Colonic mucosa (tissue), 4 donors: Measurements from ENCODE around the gene HOTAIR. TPM values are rescaled to one million over a fixed set of nuclear protein-coding genes. Genes with fewer than 3 reads are reported as not detected.
A peak's percentile ranks its signal among the peaks of the same experiment; 100 is the strongest.

ENCODE experiments used
- DNase-seq: peaks from one replicate; pipeline ENCODE4 v3.0.0-alpha.2; 2020
- H3K27ac ChIP-seq: fragments of 200-600 bp; one replicate; pipeline ENCODE4 v1.8.0; 2021
- H3K27me3 ChIP-seq: fragments of 200-600 bp; one replicate; pipeline ENCODE4 v1.8.0; 2021
- H3K36me3 ChIP-seq: fragments of 200-600 bp; one replicate; pipeline ENCODE4 v1.8.0; 2021
- H3K4me1 ChIP-seq: fragments of 200-600 bp; one replicate; pipeline ENCODE4 v1.8.0; 2021; ENCODE audit warnings: mild to moderate bottlenecking
- H3K4me3 ChIP-seq: fragments of 200-600 bp; one replicate; pipeline ENCODE4 v1.8.0; 2021
- H3K9ac ChIP-seq, 2 donors: one replicate each; pipeline ENCODE4 v1.7.0; 2013; ENCODE audit warnings: control low read depth in 2 of 2, low read depth in 2 of 2, low read length in 2 of 2
- H3K9me3 ChIP-seq: fragments of 200-600 bp; one replicate; pipeline ENCODE4 v1.8.0; 2021
- intact Hi-C: fragments of 100-400 bp; cut with DNase I; formaldehyde crosslinking; loops from one replicate; pipeline ENCODE4 v1.14.1; 2022
- total RNA-seq, 2 donors: library from RNA; stranded (reverse); fragmentation: NEBNext Ultra II Directional in 1 of 2; extraction: Animal tissue kit (Norgen Biotek cat#: 25700) in 1 of 2; gene quantifications; one replicate each; pipeline ENCODE4 v1.2.1, GENCODE V29; 2021
- TF ChIP-seq, protein P1 (sequence below): fragments of 200-600 bp; IDR thresholded peaks from one replicate; pipeline ENCODE4 v1.8.0; 2022; ENCODE audit warnings: antibody characterized with exemption, mild to moderate bottlenecking
- donor health status: healthy.
- donor health status: DM: no; HTN: no; CAD: no.
- donor health status: DM: no; HTN: no; CAD: no.

Gene HOTAIR
- total RNA-seq, 2 donors from 2014 or later = not detected

- no peak overlapping the region for H3K27ac ChIP-seq
- TF ChIP-seq, protein P1, sequence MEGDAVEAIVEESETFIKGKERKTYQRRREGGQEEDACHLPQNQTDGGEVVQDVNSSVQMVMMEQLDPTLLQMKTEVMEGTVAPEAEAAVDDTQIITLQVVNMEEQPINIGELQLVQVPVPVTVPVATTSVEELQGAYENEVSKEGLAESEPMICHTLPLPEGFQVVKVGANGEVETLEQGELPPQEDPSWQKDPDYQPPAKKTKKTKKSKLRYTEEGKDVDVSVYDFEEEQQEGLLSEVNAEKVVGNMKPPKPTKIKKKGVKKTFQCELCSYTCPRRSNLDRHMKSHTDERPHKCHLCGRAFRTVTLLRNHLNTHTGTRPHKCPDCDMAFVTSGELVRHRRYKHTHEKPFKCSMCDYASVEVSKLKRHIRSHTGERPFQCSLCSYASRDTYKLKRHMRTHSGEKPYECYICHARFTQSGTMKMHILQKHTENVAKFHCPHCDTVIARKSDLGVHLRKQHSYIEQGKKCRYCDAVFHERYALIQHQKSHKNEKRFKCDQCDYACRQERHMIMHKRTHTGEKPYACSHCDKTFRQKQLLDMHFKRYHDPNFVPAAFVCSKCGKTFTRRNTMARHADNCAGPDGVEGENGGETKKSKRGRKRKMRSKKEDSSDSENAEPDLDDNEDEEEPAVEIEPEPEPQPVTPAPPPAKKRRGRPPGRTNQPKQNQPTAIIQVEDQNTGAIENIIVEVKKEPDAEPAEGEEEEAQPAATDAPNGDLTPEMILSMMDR = no peak
- intact Hi-C loops = no loop called here
- no peak for DNase-seq
- no peaks in the 10 kb centered on the region for H3K9me3 ChIP-seq
- H3K4me3 ChIP-seq = no peak overlapping the region
- H3K36me3 ChIP-seq = no peaks in the 10 kb centered on the region
- H3K27me3 ChIP-seq = peaks cover 100% of the 10 kb centered on the region
- H3K9ac ChIP-seq = no peak overlapping the region
- H3K4me1 ChIP-seq = no peaks in the 10 kb centered on the region
Measured at GRCh38 chr12:53968214-53969127, 6.3 kb downstream of the HOTAIR start.

GRCh38 chr12:53967421-53967925 is 7.3 kb downstream of the HOTAIR start:
- no peak overlapping the region for H3K4me3 ChIP-seq
- H3K9ac ChIP-seq = no peak overlapping the region
- TF ChIP-seq, protein P1 = no peak
- no peaks in the 10 kb centered on the region for H3K9me3 ChIP-seq
- no peak overlapping the region for H3K27ac ChIP-seq
- intact Hi-C loops = no loop called here
- peaks cover 100% of the 10 kb centered on the region for H3K27me3 ChIP-seq
- no peaks in the 10 kb centered on the region for H3K4me1 ChIP-seq
- H3K36me3 ChIP-seq = no peaks in the 10 kb centered on the region
- no peak for DNase-seq

DNA sequence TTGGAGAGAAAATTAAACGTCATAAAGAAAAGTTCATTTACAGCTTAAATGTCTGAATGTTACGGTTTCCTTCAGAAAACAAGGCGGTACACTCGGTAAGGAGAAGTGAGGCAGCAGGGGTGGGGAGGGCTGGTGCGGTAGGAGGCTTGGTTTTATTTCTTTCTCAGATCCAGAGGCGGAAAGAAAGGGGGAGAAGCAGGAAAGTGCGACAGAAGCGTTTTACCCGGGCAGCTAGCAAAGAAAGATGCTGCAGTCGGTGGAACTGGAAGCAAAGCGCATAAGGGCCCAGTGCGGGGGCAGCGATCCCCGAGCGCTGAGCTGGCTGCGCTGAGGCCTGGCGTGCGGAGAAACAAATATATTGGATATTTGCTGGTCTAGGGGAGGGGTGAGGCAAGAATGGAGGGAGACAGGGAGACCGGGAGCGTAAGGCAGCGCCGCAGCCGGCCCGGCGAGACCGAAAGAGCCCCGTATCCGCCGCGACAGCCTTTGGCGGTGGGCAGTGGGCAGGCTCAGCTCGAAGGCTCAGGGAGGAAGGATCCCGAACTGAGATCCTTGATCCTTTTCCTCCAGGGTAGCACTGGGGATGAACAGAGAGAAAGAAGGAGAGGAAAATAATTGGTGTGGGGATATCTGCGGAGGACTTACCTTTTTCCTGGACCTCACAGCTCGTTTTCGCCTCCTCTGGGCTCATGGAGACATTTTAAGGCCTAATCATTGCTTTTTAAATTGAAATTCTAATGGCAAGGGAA is 8.2 kb downstream of the HOTAIR start:
- TF ChIP-seq, protein P1 = no peak
- Histone ChIP-seq H3K9me3 (no peaks in the 10 kb centered on the region), H3K9ac (peak overlapping the region in 1 of 2 donors; percentile 17), H3K36me3 (no peaks in the 10 kb centered on the region), H3K4me1 (no peaks in the 10 kb centered on the region), H3K27me3 (peaks cover 100% of the 10 kb centered on the region), H3K27ac (no peak overlapping the region), H3K4me3 (no peak overlapping the region)
- no peak for DNase-seq
- intact Hi-C loops = no loop called here

DNA sequence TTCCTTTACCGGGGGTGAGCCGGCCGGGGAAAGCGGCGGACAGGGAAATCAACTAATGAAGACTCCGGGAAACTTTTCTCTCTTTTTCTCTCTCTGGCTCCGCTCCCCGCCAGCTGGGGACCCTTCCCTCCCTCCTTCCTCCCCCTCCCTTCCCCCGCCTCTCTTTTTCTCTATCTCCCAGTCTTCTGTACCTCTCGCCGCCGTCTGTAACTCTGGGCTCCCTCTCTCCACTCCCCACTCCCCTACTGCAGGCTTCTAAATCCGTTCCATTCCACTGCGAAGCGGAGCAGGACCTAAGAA is 8.7 kb downstream of the HOTAIR start:
- H3K4me3 ChIP-seq = no peak overlapping the region
- TF ChIP-seq, protein P1 = no peak

GRCh38 chr12:53965281-53966084 is 9.3 kb downstream of the HOTAIR start:
- H3K36me3 ChIP-seq = no peaks in the 10 kb centered on the region
- no peak overlapping the region for H3K4me3 ChIP-seq
- no peaks in the 10 kb centered on the region for H3K9me3 ChIP-seq
- H3K9ac ChIP-seq = peak overlapping the region in 1 of 2 donors; percentile 17
- peaks cover 100% of the 10 kb centered on the region for H3K27me3 ChIP-seq
- no peak overlapping the region for H3K27ac ChIP-seq
- no peaks in the 10 kb centered on the region for H3K4me1 ChIP-seq
- TF ChIP-seq, protein P1 = no peak
- intact Hi-C loops = no loop called here
- no peak for DNase-seq

More for the DNA sequence above, 8.7 kb downstream of the HOTAIR start:
- Histone ChIP-seq H3K27me3 (peaks cover 100% of the 10 kb centered on the region), H3K36me3 (no peaks in the 10 kb centered on the region), H3K27ac (no peak overlapping the region), H3K4me1 (no peaks in the 10 kb centered on the region), H3K9me3 (no peaks in the 10 kb centered on the region), H3K9ac (peak overlapping the region in 1 of 2 donors; percentile 17)
- no peak for DNase-seq
- intact Hi-C loops = no loop called here
